Naive thymus-derived CD4-positive, alpha-beta T cell (primary cell): ENCODE data around the gene LGALSL. TPM values are rescaled to one million over a fixed set of nuclear protein-coding genes. Genes with fewer than 3 reads are reported as not detected.

Experiments
- ATAC-seq: fragments of 150-1000 bp; cut with Tn5 transposase; 2 replicates; pipeline ENCODE4 v1.10.0; 2021; ENCODE audit warnings: mild to moderate bottlenecking, moderate library complexity
- CTCF ChIA-PET: fragments of 350-600 bp; sonication (Branson Sonifier 250); formaldehyde crosslinking; loops from one replicate; lab custom pipeline; 2021; ENCODE audit warnings: antibody characterized with exemption; lab: Charles Lee
- POLR2A ChIA-PET: fragments of 350-600 bp; sonication (Branson Sonifier 250); formaldehyde crosslinking; loops from one replicate; lab custom pipeline; 2021; ENCODE audit warnings: antibody characterized with exemption, inconsistent platforms; lab: Charles Lee
- DNase-seq, 9 donors: peaks; one replicate each; pipeline versions ENCODE4 v3.0.0 to v3.0.0-alpha.2; 2020 to 2022; ENCODE audit warnings: mixed read lengths in 1 of 9
- H3K27ac ChIP-seq: one replicate; pipeline ENCODE4 v1.7.0; 2013; ENCODE audit warnings: mild to moderate bottlenecking, low read depth, low read length, moderate library complexity
- H3K27me3 ChIP-seq, 2 donors: one replicate each; pipeline ENCODE4 v1.7.0; 2013; ENCODE audit warnings: low read length in 2 of 2, mild to moderate bottlenecking in 2 of 2, moderate library complexity in 2 of 2; ENCODE audit not compliant: control insufficient read depth in 2 of 2, insufficient read depth in 2 of 2
- H3K36me3 ChIP-seq, 3 experiments: 1 replicate in 2 of 3; 2 replicates in 1 of 3; pipeline ENCODE4 v1.7.0; 2013; ENCODE audit warnings: low read length in 3 of 3, mild to moderate bottlenecking in 3 of 3, moderate library complexity in 1 of 3; ENCODE audit not compliant: insufficient read depth in 3 of 3, control insufficient read depth in 2 of 3
- H3K4me1 ChIP-seq, 2 donors: one replicate each; pipeline ENCODE4 v1.7.0; 2013; ENCODE audit warnings: low read length in 2 of 2, mild to moderate bottlenecking in 2 of 2, moderate library complexity in 1 of 2; ENCODE audit not compliant: control insufficient read depth in 2 of 2, insufficient read depth in 2 of 2
- H3K4me3 ChIP-seq: 2 replicates; pipeline ENCODE4 v1.7.0; 2013; ENCODE audit warnings: mild to moderate bottlenecking, low read length
- H3K9me3 ChIP-seq, 3 experiments: 1 replicate in 2 of 3; 2 replicates in 1 of 3; pipeline ENCODE4 v1.7.0; 2013; ENCODE audit warnings: low read length in 3 of 3; ENCODE audit not compliant: control insufficient read depth in 2 of 3
- H3K27ac Mint-ChIP-seq, 9 donors: one replicate each; pipeline ENCODE4 v1.8.0; 2020 to 2022; ENCODE audit warnings: mixed read lengths in 9 of 9, mild to moderate bottlenecking in 8 of 9, moderate library complexity in 5 of 9, inconsistent platforms in 2 of 9
- H3K27me3 Mint-ChIP-seq, 5 donors: one replicate each; pipeline ENCODE4 v1.8.0; 2021 to 2022; ENCODE audit warnings: mixed read lengths in 5 of 5, mild to moderate bottlenecking in 1 of 5
- H3K36me3 Mint-ChIP-seq, 5 donors: one replicate each; pipeline ENCODE4 v1.8.0; 2020 to 2022; ENCODE audit warnings: mixed read lengths in 5 of 5, mild to moderate bottlenecking in 3 of 5, inconsistent platforms in 1 of 5
- H3K4me1 Mint-ChIP-seq, 7 donors: one replicate each; pipeline ENCODE4 v1.8.0; 2020 to 2022; ENCODE audit warnings: mixed read lengths in 7 of 7, mild to moderate bottlenecking in 3 of 7, inconsistent platforms in 1 of 7
- H3K4me3 Mint-ChIP-seq, 10 donors: one replicate each; pipeline ENCODE4 v1.8.0; 2020 to 2022; ENCODE audit warnings: mild to moderate bottlenecking in 10 of 10, mixed read lengths in 10 of 10, moderate library complexity in 6 of 10, inconsistent platforms in 2 of 10
- H3K9me3 Mint-ChIP-seq, 11 donors: one replicate each; pipeline ENCODE4 v1.8.0; 2020 to 2022; ENCODE audit warnings: mixed read lengths in 11 of 11, mild to moderate bottlenecking in 4 of 11, inconsistent platforms in 1 of 11, moderate library complexity in 1 of 11
- intact Hi-C, 2 donors: fragments of 100-400 bp; cut with micrococcal nuclease; formaldehyde crosslinking; loops; one replicate each; pipeline ENCODE4 v1.15.1; 2023
- polyA plus RNA-seq, 2 donors: library from polyadenylated mRNA; unstranded; fragments of 300-500 nt; fragmentation: Illumina TruSeq; gene quantifications; one replicate each; pipeline ENCODE4 v1.2.3, GENCODE V29; 2021
- total RNA-seq, 6 experiments: library from RNA in 5 of 6; stranded (reverse) in 5 of 6; gene quantifications; 1 replicate in 5 of 6; 2 replicates in 1 of 6; pipeline ENCODE4 v1.2.3 and lab custom pipeline; 2021 to 2026

LGALSL gene
- total and polyA plus RNA-seq, 7 experiments from 2014 or later = 0.11 to 1.5 (median 0.41) TPM; not detected in 1

DNA sequence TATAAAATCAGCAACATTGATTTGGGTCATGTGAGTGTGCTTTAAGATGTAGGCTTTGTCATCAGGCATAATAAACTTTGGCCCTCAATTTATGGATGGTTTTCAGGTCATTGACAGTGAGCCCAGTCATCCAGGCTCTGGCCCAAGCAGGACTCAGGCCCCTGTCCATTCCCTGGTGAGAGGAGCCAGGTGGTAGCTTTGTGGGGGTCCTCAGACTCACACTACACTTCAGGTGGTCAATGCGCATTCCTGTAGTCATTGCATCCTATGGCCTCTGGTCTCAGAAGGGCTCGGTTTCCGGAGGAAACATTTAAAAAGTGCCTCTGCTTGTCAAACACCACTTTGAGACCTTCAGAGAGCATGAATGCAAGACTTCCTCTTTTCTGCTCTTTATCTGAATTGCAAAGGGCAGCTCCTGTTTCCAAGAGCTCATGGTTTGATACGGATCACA is 20.2 kb downstream of the LGALSL start:
- Histone ChIP-seq H3K9me3 (no peaks in the 10 kb centered on the region), H3K36me3 (no peaks in the 10 kb centered on the region), H3K27me3 (no peaks in the 10 kb centered on the region), H3K4me1 (no peaks in the 10 kb centered on the region), H3K27ac (no peak overlapping the region), H3K4me3 (no peak overlapping the region)
- no peak for DNase-seq
- Mint-ChIP-seq H3K27ac (no peak overlapping the region), H3K27me3 (peaks cover 0 to 9% (median 0%) of the 10 kb centered on the region in 5 donors), H3K36me3 (no peaks in the 10 kb centered on the region), H3K4me1 (peaks cover 5 to 26% (median 9%) of the 10 kb centered on the region in 7 donors), H3K4me3 (no peak overlapping the region), H3K9me3 (no peaks in the 10 kb centered on the region)
- ChIA-PET CTCF (interaction anchor here (1.9 kb wide), 1 partner anchor 14 kb away, joined by 5 read pairs; no protein-coding TSS in a partner anchor), POLR2A (interaction anchor here (0.6 kb wide), 1 partner anchor 72 kb away, joined by 4 read pairs; no protein-coding TSS in a partner anchor)
- intact Hi-C loops = no loop called here
- peak; percentile 37 for ATAC-seq

DNA sequence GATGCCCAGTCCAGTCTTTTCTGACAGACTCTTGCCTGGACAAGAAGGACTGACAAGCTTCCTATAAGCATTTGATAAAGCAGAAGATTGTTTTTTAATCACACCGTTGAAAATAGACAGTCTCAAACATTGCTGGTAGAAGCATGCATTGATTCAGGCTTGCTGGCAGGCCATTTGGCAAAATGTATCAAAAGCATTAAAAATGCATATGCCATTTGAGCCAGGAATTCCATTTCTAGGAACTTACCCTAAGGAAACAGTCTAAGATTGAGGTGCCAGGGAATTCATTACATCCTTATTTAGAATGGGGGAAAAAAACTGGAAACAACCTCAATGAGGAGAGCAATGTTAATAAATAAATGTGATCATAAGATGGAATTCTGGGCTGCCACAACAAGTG is 20.7 kb downstream of the LGALSL start:
- H3K9me3 Mint-ChIP-seq = no peaks in the 10 kb centered on the region
- no peak overlapping the region for H3K4me3 Mint-ChIP-seq
- CTCF ChIA-PET = interaction anchor here (1.9 kb wide), 1 partner anchor 13 kb away, joined by 5 read pairs; no protein-coding TSS in a partner anchor

DNA sequence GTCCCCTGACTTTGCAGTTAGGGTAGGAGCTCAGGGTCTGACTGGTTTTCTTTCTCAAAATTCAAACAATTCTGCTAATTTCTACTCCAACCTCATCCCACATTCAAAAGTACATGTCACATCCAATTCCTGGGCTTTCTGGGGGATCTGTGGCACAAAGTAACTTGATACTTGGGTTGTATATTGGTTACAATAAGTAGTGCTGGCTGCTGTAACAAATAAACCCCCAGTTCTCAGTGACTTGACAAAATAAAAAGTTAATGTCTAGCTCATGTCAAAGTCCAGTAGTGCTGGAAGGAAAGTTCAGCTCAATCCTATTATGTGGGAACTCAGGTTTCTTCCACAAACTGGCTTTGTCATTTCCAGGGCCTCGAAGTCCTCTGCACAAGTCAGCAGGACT is 23.1 kb downstream of the LGALSL start:
- ChIA-PET POLR2A (interaction anchor here (0.6 kb wide), 1 partner anchor 8 kb away, joined by 3 read pairs; no protein-coding TSS in a partner anchor), CTCF (interaction anchor here (1.0 kb wide), 1 partner anchor 11 kb away, joined by 8 read pairs; no protein-coding TSS in a partner anchor)
- Mint-ChIP-seq H3K9me3 (no peaks in the 10 kb centered on the region), H3K27me3 (peaks cover 0 to 7% (median 0%) of the 10 kb centered on the region in 5 donors), H3K27ac (no peak overlapping the region), H3K36me3 (no peaks in the 10 kb centered on the region), H3K4me1 (peaks cover 5 to 39% (median 9%) of the 10 kb centered on the region in 7 donors), H3K4me3 (no peak overlapping the region)
- DNase-seq = no peak
- H3K9me3 ChIP-seq = no peaks in the 10 kb centered on the region
- no peaks in the 10 kb centered on the region for H3K27me3 ChIP-seq
- no peak overlapping the region for H3K4me3 ChIP-seq
- H3K4me1 ChIP-seq = no peaks in the 10 kb centered on the region
- no peak overlapping the region for H3K27ac ChIP-seq
- ATAC-seq = no peak
- no peaks in the 10 kb centered on the region for H3K36me3 ChIP-seq
- intact Hi-C loops = no loop called here

More for the DNA sequence above, 20.7 kb downstream of the LGALSL start:
- peaks cover 0 to 9% (median 0%) of the 10 kb centered on the region in 5 donors for H3K27me3 Mint-ChIP-seq
- Histone ChIP-seq H3K36me3 (no peaks in the 10 kb centered on the region), H3K4me1 (no peaks in the 10 kb centered on the region), H3K27ac (no peak overlapping the region), H3K4me3 (no peak overlapping the region), H3K27me3 (no peaks in the 10 kb centered on the region), H3K9me3 (no peaks in the 10 kb centered on the region)
- H3K36me3 Mint-ChIP-seq = no peaks in the 10 kb centered on the region
- ATAC-seq = no peak
- intact Hi-C loops = no loop called here
- no peak overlapping the region for H3K27ac Mint-ChIP-seq
- peaks cover 5 to 31% (median 9%) of the 10 kb centered on the region in 7 donors for H3K4me1 Mint-ChIP-seq
- DNase-seq = no peak
- POLR2A ChIA-PET = no interaction called here

DNA sequence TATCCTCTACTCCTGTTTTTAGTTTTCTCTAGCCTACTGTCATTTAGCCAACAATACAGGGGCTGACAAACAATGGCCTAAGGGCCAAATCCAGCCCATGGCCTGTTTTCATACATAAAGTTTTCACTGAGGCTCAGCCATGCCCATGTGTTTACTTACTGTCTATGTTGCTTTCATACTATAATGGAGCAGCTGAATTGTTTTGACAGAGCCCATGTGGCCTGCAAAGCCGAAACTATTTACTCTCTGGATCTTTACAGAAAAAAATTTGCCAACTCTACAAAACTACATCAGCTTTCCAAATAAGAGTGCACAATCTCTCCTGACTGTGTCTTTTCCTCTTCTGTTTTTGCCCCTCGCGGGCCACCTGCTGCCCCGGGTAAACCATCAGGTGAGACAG is 24.0 kb downstream of the LGALSL start:
- no peak overlapping the region for H3K4me3 ChIP-seq
- Mint-ChIP-seq H3K9me3 (no peaks in the 10 kb centered on the region), H3K36me3 (no peaks in the 10 kb centered on the region), H3K4me1 (peaks cover 5 to 42% (median 9%) of the 10 kb centered on the region in 7 donors), H3K4me3 (no peak overlapping the region), H3K27me3 (peaks cover 0 to 6% (median 0%) of the 10 kb centered on the region in 5 donors), H3K27ac (no peak overlapping the region)
- no peaks in the 10 kb centered on the region for H3K27me3 ChIP-seq
- H3K36me3 ChIP-seq = no peaks in the 10 kb centered on the region
- CTCF ChIA-PET = no interaction called here
- H3K4me1 ChIP-seq = no peaks in the 10 kb centered on the region
- H3K9me3 ChIP-seq = no peaks in the 10 kb centered on the region
- intact Hi-C loops = no loop called here
- POLR2A ChIA-PET = no interaction called here
- no peak for DNase-seq
- no peak for ATAC-seq
- no peak overlapping the region for H3K27ac ChIP-seq

DNA sequence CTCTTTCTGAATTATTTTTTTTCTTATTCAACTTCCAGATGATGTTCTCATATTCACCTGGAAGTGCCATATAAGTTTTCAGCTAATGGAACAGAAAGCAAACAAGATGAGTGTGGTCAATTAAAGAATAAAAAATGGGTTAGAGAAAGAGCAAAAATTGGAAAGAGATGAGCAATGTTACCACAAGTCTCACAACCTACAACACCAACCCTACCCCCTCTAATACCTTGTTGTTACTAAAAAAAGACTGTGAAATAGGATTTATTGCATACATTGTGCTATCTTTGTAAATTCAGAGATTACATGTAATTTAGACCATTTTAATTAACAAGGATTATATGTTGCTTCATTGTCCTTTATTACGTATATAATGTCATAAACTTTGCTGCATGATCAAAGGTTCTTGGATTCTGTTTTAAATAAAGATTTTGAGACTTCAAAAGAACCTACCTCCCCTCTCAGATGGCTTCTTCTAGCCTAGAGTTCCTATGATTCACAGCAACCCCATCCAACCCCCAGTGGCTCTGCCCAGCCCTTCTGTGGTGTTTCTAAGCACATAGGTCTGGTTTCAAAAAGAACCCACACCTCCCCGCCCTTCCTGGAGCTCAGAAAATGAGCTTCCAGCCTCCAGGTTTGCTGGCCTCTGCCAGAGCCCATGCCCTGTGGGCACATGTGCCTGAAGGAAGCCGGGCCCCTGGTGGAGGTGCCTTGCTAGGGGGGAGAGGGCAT is 24.7 kb downstream of the LGALSL start:
- Histone ChIP-seq H3K27me3 (no peaks in the 10 kb centered on the region), H3K9me3 (no peaks in the 10 kb centered on the region), H3K4me1 (no peaks in the 10 kb centered on the region), H3K4me3 (no peak overlapping the region), H3K27ac (no peak overlapping the region), H3K36me3 (no peaks in the 10 kb centered on the region)
- Mint-ChIP-seq H3K27me3 (peaks cover 0 to 9% (median 0%) of the 10 kb centered on the region in 5 donors), H3K27ac (no peak overlapping the region), H3K36me3 (no peaks in the 10 kb centered on the region), H3K4me3 (peak overlapping the region in 1 of 10 donors; percentile 38), H3K4me1 (peaks cover 5 to 42% (median 9%) of the 10 kb centered on the region in 7 donors), H3K9me3 (no peaks in the 10 kb centered on the region)
- intact Hi-C loops = no loop called here
- POLR2A ChIA-PET = no interaction called here
- no peak for ATAC-seq
- CTCF ChIA-PET = interaction anchor here (0.7 to 1.0 kb wide), 2 partner anchors 9 to 148 kb away, joined by 3 to 5 read pairs; no protein-coding TSS in a partner anchor
- peak in 1 of 9 donors; percentile 25 for DNase-seq

DNA sequence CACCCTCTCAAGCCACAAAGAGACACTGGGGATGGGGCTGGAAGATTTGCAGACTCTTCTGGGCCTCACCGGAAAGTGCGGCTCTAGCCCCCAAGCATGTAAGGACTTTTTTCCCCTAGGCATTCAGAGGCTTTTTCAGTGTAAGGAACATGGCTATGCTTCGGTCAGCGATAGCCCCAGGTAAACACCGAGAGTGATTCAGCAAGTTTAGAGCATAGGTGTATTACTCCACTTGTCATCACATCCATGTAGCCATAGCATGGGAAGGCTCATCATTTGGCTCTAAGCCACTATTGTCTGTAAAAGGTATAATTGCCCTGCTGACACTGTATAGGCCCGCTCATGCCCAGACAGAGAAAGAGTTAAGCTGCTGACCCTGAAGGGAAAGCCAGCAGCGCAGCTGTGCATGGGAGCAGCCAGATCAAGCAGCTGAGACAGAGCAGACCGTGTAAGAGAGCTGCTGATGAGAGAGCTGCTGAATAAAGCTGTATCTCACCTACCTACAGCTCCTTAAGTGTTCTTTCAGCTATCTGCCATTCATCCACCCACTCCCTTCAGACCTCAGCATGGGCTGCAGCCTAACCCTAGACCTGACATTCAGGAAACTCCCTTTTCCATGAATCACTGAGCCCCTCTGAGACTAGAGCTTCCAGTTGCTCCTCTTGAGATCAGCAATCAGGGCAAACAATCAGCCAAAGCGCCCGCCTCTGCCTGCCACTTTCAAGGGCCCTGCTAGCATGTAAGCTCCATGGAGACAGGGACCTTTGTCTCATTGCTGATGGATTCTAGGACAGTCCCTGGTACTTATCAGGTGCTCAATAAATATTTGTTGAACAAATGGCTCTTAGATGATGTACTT is 25.5 kb downstream of the LGALSL start:
- H3K36me3 Mint-ChIP-seq = no peaks in the 10 kb centered on the region
- Histone ChIP-seq H3K4me3 (no peak overlapping the region), H3K9me3 (no peaks in the 10 kb centered on the region), H3K36me3 (no peaks in the 10 kb centered on the region), H3K27me3 (no peaks in the 10 kb centered on the region), H3K4me1 (no peaks in the 10 kb centered on the region), H3K27ac (no peak overlapping the region)
- H3K27me3 Mint-ChIP-seq = peaks cover 0 to 10% (median 0%) of the 10 kb centered on the region in 5 donors
- no peaks in the 10 kb centered on the region for H3K9me3 Mint-ChIP-seq
- H3K27ac Mint-ChIP-seq = peak overlapping the region in 1 of 9 donors; percentile 66
- DNase-seq (no peak), ATAC-seq (no peak)
- intact Hi-C loops = no loop called here
- ChIA-PET POLR2A (no interaction called here), CTCF (interaction anchor here (0.7 to 1.0 kb wide), 2 partner anchors 9 to 148 kb away, joined by 3 to 5 read pairs; no protein-coding TSS in a partner anchor)
- peaks cover 2 to 34% (median 6%) of the 10 kb centered on the region in 7 donors for H3K4me1 Mint-ChIP-seq
- peak overlapping the region in 1 of 10 donors; percentile 38 for H3K4me3 Mint-ChIP-seq
